SK-N-SH (cell line): ENCODE results near the gene MB21D2. TPM values are rescaled to one million over a fixed set of nuclear protein-coding genes. Genes with fewer than 3 reads are reported as not detected.
A peak's percentile ranks its signal among the peaks of the same experiment; 100 is the strongest.

ENCODE experiments used
- CTCF ChIA-PET: fragments of 300-600, 350-600 bp; formaldehyde crosslinking; extraction: SDS; loops from one replicate; lab custom pipeline; 2021; lab: Yijun Ruan, JAX
- POLR2A ChIA-PET: fragments of 350-600 bp; sonication (Branson Sonifier 250); formaldehyde crosslinking; extraction: SDS; loops from one replicate; lab custom pipeline; 2020; ENCODE audit warnings: antibody characterized with exemption, inconsistent platforms; lab: Yijun Ruan, JAX
- DNase-seq: peaks from one replicate; pipeline ENCODE4 v3.0.0; 2012
- H2AFZ ChIP-seq: fragments of 200-600 bp; sonication (generic); 2 replicates; pipeline ENCODE4 v1.8.1; 2016; ENCODE audit warnings: antibody characterized with exemption, mild to moderate bottlenecking, low read depth
- H3F3A ChIP-seq: fragments of 200-600 bp; sonication (generic); replicated peaks from 2 replicates; pipeline ENCODE3; 2016; ENCODE audit warnings: antibody characterized with exemption, mild to moderate bottlenecking; ENCODE audit not compliant: insufficient read depth
- H3K27ac ChIP-seq, 2 experiments: fragments of 200-500 bp in 1 of 2; fragments of 200-600 bp in 1 of 2; sonication (Bioruptor generic) in 1 of 2; sonication (generic), shearing (Covaris generic) in 1 of 2; 2 replicates each; pipeline versions ENCODE4 v1.5.1 to v1.6.1; 2014 to 2016; ENCODE audit warnings: low read depth in 2 of 2, inconsistent platforms in 1 of 2, low read length in 1 of 2, mild to moderate bottlenecking in 1 of 2, mixed read lengths in 1 of 2
- H3K27me3 ChIP-seq: fragments of 200-600 bp; sonication (generic), shearing (Covaris generic); 2 replicates; pipeline ENCODE4 v1.6.1; 2016; ENCODE audit warnings: mixed run types; ENCODE audit not compliant: insufficient read depth
- H3K36me3 ChIP-seq, 2 experiments: fragments of 200-500 bp in 1 of 2; fragments of 200-600 bp in 1 of 2; sonication (Bioruptor generic) in 1 of 2; sonication (generic) in 1 of 2; replicated peaks in 1 of 2; 2 replicates each; pipeline versions ENCODE3 to v1.5.1; 2014 to 2016; ENCODE audit warnings: low read length in 1 of 2, mild to moderate bottlenecking in 1 of 2; ENCODE audit not compliant: insufficient read depth in 2 of 2, control insufficient read depth in 1 of 2
- H3K4me1 ChIP-seq, 2 experiments: fragments of 200-500 bp in 1 of 2; fragments of 200-600 bp in 1 of 2; sonication (Bioruptor generic) in 1 of 2; sonication (generic), shearing (Covaris generic) in 1 of 2; 2 replicates each; pipeline versions ENCODE4 v1.5.1 to v1.6.1; 2014 to 2016; ENCODE audit warnings: low read depth in 1 of 2, low read length in 1 of 2, mixed run types in 1 of 2; ENCODE audit not compliant: insufficient read depth in 2 of 2, control insufficient read depth in 1 of 2
- H3K4me2 ChIP-seq: fragments of 200-600 bp; sonication (generic), shearing (Covaris generic); 2 replicates; pipeline ENCODE4 v1.6.1; 2017; ENCODE audit warnings: mixed run types
- H3K4me3 ChIP-seq, 2 experiments: fragments of 200-500 bp in 1 of 2; fragments of 200-600 bp in 1 of 2; sonication (Bioruptor generic) in 1 of 2; sonication (generic), shearing (Covaris generic) in 1 of 2; 2 replicates each; pipeline versions ENCODE4 v1.5.1 to v1.8.1; 2014 to 2016; ENCODE audit warnings: low read depth in 2 of 2, inconsistent platforms in 1 of 2, low read length in 1 of 2, mild to moderate bottlenecking in 1 of 2, mixed read lengths in 1 of 2, moderate library complexity in 1 of 2
- H3K79me2 ChIP-seq: fragments of 200-600 bp; sonication (generic); 2 replicates; pipeline ENCODE4 v1.8.1; 2017; ENCODE audit warnings: mild to moderate bottlenecking; ENCODE audit not compliant: insufficient read depth
- H3K9ac ChIP-seq: fragments of 200-600 bp; sonication (generic); 2 replicates; pipeline ENCODE4 v1.6.1; 2017; ENCODE audit warnings: mixed run types
- H3K9me2 ChIP-seq: fragments of 200-600 bp; sonication (generic); 2 replicates; pipeline ENCODE4 v1.6.1; 2017; ENCODE audit warnings: mixed run types
- H3K9me3 ChIP-seq: fragments of 200-600 bp; sonication (generic); 2 replicates; pipeline ENCODE4 v1.6.1; 2017; ENCODE audit warnings: mixed run types, mild to moderate bottlenecking, moderate library complexity
- H4K20me1 ChIP-seq: fragments of 200-600 bp; sonication (generic); 2 replicates; pipeline ENCODE4 v1.6.1; 2017; ENCODE audit warnings: mild to moderate bottlenecking, mixed run types; ENCODE audit not compliant: insufficient read depth
- CTCF ChIP-seq: fragments of 200-600 bp; sonication (generic); IDR thresholded peaks from 2 replicates; pipeline ENCODE4 v1.6.1; 2017; ENCODE audit warnings: antibody characterized with exemption, mild to moderate bottlenecking, moderate library complexity
- ELF1 ChIP-seq: IDR thresholded peaks from 2 replicates; pipeline ENCODE4 v1.4.0; 2012
- FOXM1 ChIP-seq: IDR thresholded peaks from 2 replicates; pipeline ENCODE4 v1.4.0; 2012; ENCODE audit warnings: low read depth, mild to moderate bottlenecking
- GABPA ChIP-seq: IDR thresholded peaks from 2 replicates; pipeline ENCODE4 v1.4.0; 2012; ENCODE audit warnings: low read depth, mild to moderate bottlenecking
- NRF1 ChIP-seq: IDR thresholded peaks from 2 replicates; pipeline ENCODE4 v1.6.1; 2012; ENCODE audit warnings: low read depth, mild to moderate bottlenecking, low read length
- RXRA ChIP-seq: IDR thresholded peaks from 2 replicates; pipeline ENCODE4 v1.4.0; 2012; ENCODE audit warnings: low read depth, mild to moderate bottlenecking, borderline replicate concordance
- SIN3A ChIP-seq: IDR thresholded peaks from 2 replicates; pipeline ENCODE4 v1.6.1; 2012; ENCODE audit warnings: low read depth, mild to moderate bottlenecking, low read length, moderate library complexity, borderline replicate concordance
- SMC3 ChIP-seq: IDR thresholded peaks from 2 replicates; pipeline ENCODE4 v1.6.1; 2012; ENCODE audit warnings: low read depth, low read length, improper control_type of control experiment
- TCF12 ChIP-seq: IDR thresholded peaks from 2 replicates; pipeline ENCODE4 v1.4.0; 2012
- USF2 ChIP-seq: fragments of 150-350 bp; IDR thresholded peaks from 2 replicates; pipeline ENCODE4 v1.6.1; 2017; ENCODE audit warnings: antibody characterized with exemption, low read length, low read depth, borderline replicate concordance
- ZBTB33 ChIP-seq: IDR thresholded peaks from 2 replicates; pipeline ENCODE4 v1.4.0; 2012; ENCODE audit warnings: low read depth, borderline replicate concordance
- WGBS: methylation state at CpG from one replicate; pipeline ENCODE4 v1.1.6; 2017; ENCODE audit warnings: low lambda C conversion rate; 5-methylcytosine and 5-hydroxymethylcytosine counted together
- polyA plus RNA-seq, 3 experiments: library from polyadenylated mRNA; depleted of rRNA; stranded (reverse); fragments of >200 nt; gene quantifications; 2 replicates each; pipeline ENCODE4 v1.2.3, GENCODE V29; 2012
- TF ChIP-seq, protein P1 (sequence below): IDR thresholded peaks from 2 replicates; pipeline ENCODE4 v1.6.1; 2012; ENCODE audit warnings: mild to moderate bottlenecking, low read depth, low read length, moderate library complexity
- TF ChIP-seq, protein P2 (sequence below): fragments of 150-350 bp; IDR thresholded peaks from 2 replicates; pipeline ENCODE4 v1.6.1; 2016; ENCODE audit warnings: mild to moderate bottlenecking, low read depth, low read length
- TF ChIP-seq, protein P3 (sequence below): IDR thresholded peaks from 2 replicates; pipeline ENCODE4; 2012

MB21D2 gene
- polyA plus RNA-seq, 1 of the 3 experiments (the other 2 are of a cell fraction): 12.7 TPM

DNA sequence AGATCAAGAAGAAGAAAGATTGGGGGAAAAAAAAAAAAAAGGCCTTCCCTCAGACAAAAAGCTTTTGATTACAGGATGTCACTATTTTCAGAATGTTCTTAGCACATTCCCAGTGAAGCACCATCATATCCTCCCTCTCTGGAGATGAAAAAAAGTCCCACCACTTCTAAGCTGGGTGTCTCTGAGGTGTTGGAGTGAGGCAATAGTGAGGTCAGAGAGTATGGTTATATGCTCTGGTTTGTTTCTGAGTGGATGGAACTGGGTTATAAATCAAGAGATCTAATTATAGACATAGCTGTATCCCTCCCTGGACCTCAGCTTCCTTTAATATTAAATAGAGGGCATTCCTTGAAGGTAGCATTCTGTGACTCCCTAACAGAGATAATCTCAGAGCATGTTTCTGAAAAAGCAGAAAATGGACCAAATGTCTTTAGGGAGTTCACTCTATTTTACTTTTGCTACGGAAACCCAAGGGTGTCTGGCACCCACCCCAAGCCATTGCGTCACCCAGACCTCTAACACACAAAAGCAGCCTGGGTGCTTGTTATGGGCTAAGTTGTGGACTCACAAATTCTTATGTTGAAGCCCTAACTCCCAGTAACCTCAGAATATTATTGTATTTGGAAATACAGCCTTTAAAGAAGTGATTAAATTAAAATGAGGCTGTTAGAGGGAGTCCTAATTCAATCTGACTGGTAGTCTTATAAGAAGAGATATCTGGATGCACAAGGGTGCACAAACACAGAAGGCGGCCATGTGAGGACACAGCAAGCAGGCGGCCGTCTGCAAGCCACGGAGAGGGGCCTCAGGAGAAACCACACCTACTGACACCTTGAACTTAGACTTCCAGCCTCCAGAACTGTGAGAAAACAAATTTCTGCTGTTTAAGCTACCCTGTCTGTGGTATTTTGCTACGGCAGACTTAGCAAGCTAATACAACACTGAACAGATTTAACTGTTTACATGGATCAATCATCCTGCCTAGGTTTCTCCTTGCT is 81.5 kb downstream of the MB21D2 start:
- ChIA-PET CTCF (interaction anchor here (0.7 to 1.8 kb wide), 3 partner anchors 19 to 206 kb away, joined by 3 to 5 read pairs (median 3); no protein-coding TSS in a partner anchor), POLR2A (no interaction called here)
- TF ChIP-seq TCF12 (no peak), USF2 (no peak), CTCF (no peak), ELF1 (no peak), ZBTB33 (no peak), RXRA (no peak), GABPA (no peak), SIN3A (no peak), SMC3 (no peak), FOXM1 (no peak), NRF1 (no peak)
- TF ChIP-seq, protein P1, sequence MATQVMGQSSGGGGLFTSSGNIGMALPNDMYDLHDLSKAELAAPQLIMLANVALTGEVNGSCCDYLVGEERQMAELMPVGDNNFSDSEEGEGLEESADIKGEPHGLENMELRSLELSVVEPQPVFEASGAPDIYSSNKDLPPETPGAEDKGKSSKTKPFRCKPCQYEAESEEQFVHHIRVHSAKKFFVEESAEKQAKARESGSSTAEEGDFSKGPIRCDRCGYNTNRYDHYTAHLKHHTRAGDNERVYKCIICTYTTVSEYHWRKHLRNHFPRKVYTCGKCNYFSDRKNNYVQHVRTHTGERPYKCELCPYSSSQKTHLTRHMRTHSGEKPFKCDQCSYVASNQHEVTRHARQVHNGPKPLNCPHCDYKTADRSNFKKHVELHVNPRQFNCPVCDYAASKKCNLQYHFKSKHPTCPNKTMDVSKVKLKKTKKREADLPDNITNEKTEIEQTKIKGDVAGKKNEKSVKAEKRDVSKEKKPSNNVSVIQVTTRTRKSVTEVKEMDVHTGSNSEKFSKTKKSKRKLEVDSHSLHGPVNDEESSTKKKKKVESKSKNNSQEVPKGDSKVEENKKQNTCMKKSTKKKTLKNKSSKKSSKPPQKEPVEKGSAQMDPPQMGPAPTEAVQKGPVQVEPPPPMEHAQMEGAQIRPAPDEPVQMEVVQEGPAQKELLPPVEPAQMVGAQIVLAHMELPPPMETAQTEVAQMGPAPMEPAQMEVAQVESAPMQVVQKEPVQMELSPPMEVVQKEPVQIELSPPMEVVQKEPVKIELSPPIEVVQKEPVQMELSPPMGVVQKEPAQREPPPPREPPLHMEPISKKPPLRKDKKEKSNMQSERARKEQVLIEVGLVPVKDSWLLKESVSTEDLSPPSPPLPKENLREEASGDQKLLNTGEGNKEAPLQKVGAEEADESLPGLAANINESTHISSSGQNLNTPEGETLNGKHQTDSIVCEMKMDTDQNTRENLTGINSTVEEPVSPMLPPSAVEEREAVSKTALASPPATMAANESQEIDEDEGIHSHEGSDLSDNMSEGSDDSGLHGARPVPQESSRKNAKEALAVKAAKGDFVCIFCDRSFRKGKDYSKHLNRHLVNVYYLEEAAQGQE: no peak
- TF ChIP-seq, protein P2, sequence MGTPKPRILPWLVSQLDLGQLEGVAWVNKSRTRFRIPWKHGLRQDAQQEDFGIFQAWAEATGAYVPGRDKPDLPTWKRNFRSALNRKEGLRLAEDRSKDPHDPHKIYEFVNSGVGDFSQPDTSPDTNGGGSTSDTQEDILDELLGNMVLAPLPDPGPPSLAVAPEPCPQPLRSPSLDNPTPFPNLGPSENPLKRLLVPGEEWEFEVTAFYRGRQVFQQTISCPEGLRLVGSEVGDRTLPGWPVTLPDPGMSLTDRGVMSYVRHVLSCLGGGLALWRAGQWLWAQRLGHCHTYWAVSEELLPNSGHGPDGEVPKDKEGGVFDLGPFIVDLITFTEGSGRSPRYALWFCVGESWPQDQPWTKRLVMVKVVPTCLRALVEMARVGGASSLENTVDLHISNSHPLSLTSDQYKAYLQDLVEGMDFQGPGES: no peak
- TF ChIP-seq, protein P3, sequence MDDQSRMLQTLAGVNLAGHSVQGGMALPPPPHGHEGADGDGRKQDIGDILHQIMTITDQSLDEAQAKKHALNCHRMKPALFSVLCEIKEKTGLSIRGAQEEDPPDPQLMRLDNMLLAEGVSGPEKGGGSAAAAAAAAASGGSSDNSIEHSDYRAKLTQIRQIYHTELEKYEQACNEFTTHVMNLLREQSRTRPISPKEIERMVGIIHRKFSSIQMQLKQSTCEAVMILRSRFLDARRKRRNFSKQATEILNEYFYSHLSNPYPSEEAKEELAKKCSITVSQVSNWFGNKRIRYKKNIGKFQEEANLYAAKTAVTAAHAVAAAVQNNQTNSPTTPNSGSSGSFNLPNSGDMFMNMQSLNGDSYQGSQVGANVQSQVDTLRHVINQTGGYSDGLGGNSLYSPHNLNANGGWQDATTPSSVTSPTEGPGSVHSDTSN: no peak
- Histone ChIP-seq H3K36me3 (no peaks in the 10 kb centered on the region), H3F3A (peaks cover 9% of the 10 kb centered on the region), H3K9me2 (no peaks in the 10 kb centered on the region), H3K4me3 (no peak overlapping the region), H3K9ac (no peak overlapping the region), H3K79me2 (peaks cover 48% of the 10 kb centered on the region), H3K4me2 (no peak overlapping the region), H4K20me1 (0 out of 2 replicates have a peak, but pooled peaks cover 23% of the 10 kb centered on the region), H3K27ac (peak overlapping the region in 1 of 2 experiments; percentile 22; a peak in 2 of 4 replicates), H3K27me3 (no peaks in the 10 kb centered on the region), H3K4me1 (peaks cover 0 to 16% of the 10 kb centered on the region in 2 experiments; a peak in 2 of 4 replicates), H2AFZ (no peak overlapping the region), H3K9me3 (no peaks in the 10 kb centered on the region)
- DNase-seq: no peak
- 88% methylated on average over 7 of the region's 7 CpGs for WGBS
